Measurements from ENCODE around the gene COASY. TPM values are rescaled to one million over a fixed set of nuclear protein-coding genes. Genes with fewer than 3 reads are reported as not detected.
A peak's percentile ranks its signal among the peaks of the same experiment; 100 is the strongest.
"Not testable (repeated sequence)": the region's sequence is repeated elsewhere in the genome, so short reads cannot be mapped to it uniquely, and the experiment has no call there.

Gene COASY
- total and polyA plus RNA-seq, 4 donors = 18.2 to 78.1 (median 51.7) TPM

GRCh38 chr17:42544874-42545283 lies 17.1 kb upstream of the COASY start:
- Histone ChIP-seq H3K4me3 (ENCODE audit: low read depth in 1 of 3, low read length in 3 of 3) (no peak overlapping the region), H3K9ac (ENCODE audit: low read depth in 1 of 2, low read length in 2 of 2) (no peak overlapping the region), H3K36me3 (ENCODE audit: control insufficient read depth in 4 of 4, insufficient read depth in 3 of 4, low read depth in 1 of 4, low read length in 3 of 4) (peaks cover 0 to 13% (median 8%) of the 10 kb centered on the region in 4 donors), H3K27ac (ENCODE audit: low read depth in 1 of 2, low read length in 2 of 2) (peak overlapping the region; percentile 80 to 85), H3K9me3 (ENCODE audit: control insufficient read depth in 4 of 4, low read length in 3 of 4) (no peaks in the 10 kb centered on the region), H3K4me1 (ENCODE audit: control insufficient read depth in 4 of 4, insufficient read depth in 4 of 4, low read length in 3 of 4) (peaks cover 7 to 36% (median 27%) of the 10 kb centered on the region in 4 donors), H3K27me3 (ENCODE audit: control insufficient read depth in 4 of 4, insufficient read depth in 4 of 4, low read length in 3 of 4) (no peaks in the 10 kb centered on the region)
- WGBS = 39% methylated on average over 8 of the region's 8 CpGs
- TF ChIP-seq HNF4G (IDR thresholded peaks at IDR 0.05) (no peak), REST (IDR thresholded peaks at IDR 0.05) (peak; percentile 54), RXRA (IDR thresholded peaks at IDR 0.05) (peak; percentile 90 to 95), ATF3 (IDR thresholded peaks at IDR 0.05) (no peak), FOXA2 (IDR thresholded peaks at IDR 0.05) (peak; percentile 51), NR2F2 (IDR thresholded peaks at IDR 0.05) (peak; percentile 50), RAD21 (IDR thresholded peaks at IDR 0.05) (peak; percentile 26 to 37), SP1 (IDR thresholded peaks at IDR 0.05) (peak; percentile 93), HNF4A (conservative IDR thresholded peaks at IDR 0.05) (peak; percentile 83), FOXA1 (IDR thresholded peaks at IDR 0.05) (peak; percentile 20), EGR1 (IDR thresholded peaks at IDR 0.05; ENCODE audit: low read depth in 2 of 2) (no peak), TAF1 (conservative IDR thresholded peaks at IDR 0.05) (peak; percentile 65), GABPA (IDR thresholded peaks at IDR 0.05 in 1 of 2, conservative IDR thresholded peaks at IDR 0.05 in 1 of 2) (peak in 1 of 2 donors; percentile 48), JUND (IDR thresholded peaks at IDR 0.05) (peak; percentile 42 to 43), YY1 (IDR thresholded peaks at IDR 0.05) (peak; percentile 84)
- TF ChIP-seq, protein P1, sequence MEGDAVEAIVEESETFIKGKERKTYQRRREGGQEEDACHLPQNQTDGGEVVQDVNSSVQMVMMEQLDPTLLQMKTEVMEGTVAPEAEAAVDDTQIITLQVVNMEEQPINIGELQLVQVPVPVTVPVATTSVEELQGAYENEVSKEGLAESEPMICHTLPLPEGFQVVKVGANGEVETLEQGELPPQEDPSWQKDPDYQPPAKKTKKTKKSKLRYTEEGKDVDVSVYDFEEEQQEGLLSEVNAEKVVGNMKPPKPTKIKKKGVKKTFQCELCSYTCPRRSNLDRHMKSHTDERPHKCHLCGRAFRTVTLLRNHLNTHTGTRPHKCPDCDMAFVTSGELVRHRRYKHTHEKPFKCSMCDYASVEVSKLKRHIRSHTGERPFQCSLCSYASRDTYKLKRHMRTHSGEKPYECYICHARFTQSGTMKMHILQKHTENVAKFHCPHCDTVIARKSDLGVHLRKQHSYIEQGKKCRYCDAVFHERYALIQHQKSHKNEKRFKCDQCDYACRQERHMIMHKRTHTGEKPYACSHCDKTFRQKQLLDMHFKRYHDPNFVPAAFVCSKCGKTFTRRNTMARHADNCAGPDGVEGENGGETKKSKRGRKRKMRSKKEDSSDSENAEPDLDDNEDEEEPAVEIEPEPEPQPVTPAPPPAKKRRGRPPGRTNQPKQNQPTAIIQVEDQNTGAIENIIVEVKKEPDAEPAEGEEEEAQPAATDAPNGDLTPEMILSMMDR (IDR thresholded peaks at IDR 0.05; ENCODE audit: low read depth, low read length, missing input control) = no peak
- TF ChIP-seq, protein P2, sequence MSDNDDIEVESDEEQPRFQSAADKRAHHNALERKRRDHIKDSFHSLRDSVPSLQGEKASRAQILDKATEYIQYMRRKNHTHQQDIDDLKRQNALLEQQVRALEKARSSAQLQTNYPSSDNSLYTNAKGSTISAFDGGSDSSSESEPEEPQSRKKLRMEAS (IDR thresholded peaks at IDR 0.05) = peak; percentile 70
- TF ChIP-seq, protein P3, sequence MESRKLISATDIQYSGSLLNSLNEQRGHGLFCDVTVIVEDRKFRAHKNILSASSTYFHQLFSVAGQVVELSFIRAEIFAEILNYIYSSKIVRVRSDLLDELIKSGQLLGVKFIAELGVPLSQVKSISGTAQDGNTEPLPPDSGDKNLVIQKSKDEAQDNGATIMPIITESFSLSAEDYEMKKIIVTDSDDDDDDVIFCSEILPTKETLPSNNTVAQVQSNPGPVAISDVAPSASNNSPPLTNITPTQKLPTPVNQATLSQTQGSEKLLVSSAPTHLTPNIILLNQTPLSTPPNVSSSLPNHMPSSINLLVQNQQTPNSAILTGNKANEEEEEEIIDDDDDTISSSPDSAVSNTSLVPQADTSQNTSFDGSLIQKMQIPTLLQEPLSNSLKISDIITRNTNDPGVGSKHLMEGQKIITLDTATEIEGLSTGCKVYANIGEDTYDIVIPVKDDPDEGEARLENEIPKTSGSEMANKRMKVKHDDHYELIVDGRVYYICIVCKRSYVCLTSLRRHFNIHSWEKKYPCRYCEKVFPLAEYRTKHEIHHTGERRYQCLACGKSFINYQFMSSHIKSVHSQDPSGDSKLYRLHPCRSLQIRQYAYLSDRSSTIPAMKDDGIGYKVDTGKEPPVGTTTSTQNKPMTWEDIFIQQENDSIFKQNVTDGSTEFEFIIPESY (IDR thresholded peaks at IDR 0.05) = peak; percentile 60
- DNase-seq (ENCODE audit: low spot score) = no peak

DNA sequence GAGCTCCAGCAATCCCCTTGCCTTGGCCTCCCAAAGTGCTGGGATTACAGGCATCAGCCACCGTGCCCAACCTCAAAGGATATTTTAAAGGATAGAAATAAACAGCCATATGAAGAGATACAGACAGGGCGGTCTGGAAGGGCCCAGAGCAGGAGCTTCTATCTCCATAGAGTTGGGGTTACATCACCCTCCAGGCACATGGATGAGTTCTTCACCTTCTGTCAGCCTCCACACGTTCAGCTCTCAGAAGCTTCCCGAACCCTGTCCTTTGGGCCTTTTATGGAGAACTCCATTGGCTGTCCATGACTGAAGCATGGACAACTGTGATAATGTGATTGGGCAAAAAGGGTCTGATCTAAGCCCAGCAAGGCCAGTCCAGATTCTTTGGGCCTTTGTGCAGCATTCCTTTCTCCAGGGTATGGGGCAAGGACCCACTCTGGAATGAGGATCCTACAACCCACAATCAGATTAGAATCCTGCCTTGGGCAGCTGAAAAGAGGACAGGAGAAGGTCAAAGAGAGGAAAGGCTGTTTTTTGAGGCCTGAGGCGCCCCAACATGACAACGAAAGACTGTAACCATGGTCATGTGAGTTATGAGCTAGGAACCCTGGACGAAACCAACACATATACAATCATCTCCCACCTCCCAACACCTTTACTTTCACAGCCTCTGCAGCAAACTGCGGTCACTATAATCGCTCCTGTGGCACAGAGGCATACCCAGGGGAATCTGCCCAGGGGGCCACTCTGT lies 16.0 kb upstream of the COASY start:
- H3K27ac ChIP-seq (ENCODE audit: low read depth in 1 of 2, low read length in 2 of 2) = peak overlapping the region; percentile 80 to 85
- 92% methylated on average over 9 of the region's 9 CpGs for WGBS
- H3K4me1 ChIP-seq (ENCODE audit: control insufficient read depth in 4 of 4, insufficient read depth in 4 of 4, low read length in 3 of 4) = peaks cover 7 to 36% (median 26%) of the 10 kb centered on the region in 4 donors
- DNase-seq (ENCODE audit: low spot score); H3K9ac ChIP-seq (ENCODE audit: low read depth in 1 of 2, low read length in 2 of 2); H3K27me3 ChIP-seq (ENCODE audit: control insufficient read depth in 4 of 4, insufficient read depth in 4 of 4, low read length in 3 of 4); H3K4me3 ChIP-seq (ENCODE audit: low read depth in 1 of 3, low read length in 3 of 3); H3K9me3 ChIP-seq (ENCODE audit: control insufficient read depth in 4 of 4, low read length in 3 of 4): not testable (repeated sequence)
- peaks cover 0 to 13% (median 6%) of the 10 kb centered on the region in 4 donors for H3K36me3 ChIP-seq (ENCODE audit: control insufficient read depth in 4 of 4, insufficient read depth in 3 of 4, low read depth in 1 of 4, low read length in 3 of 4)
